Endodermal cell (in vitro differentiated cells): Measurements from ENCODE around the gene PGGT1B. TPM values are rescaled to one million over a fixed set of nuclear protein-coding genes. Genes with fewer than 3 reads are reported as not detected.

ENCODE experiments used
- DNase-seq: peaks from one replicate; pipeline ENCODE4 v3.0.0-alpha.2; 2017
- H3K27ac ChIP-seq: 2 replicates; pipeline ENCODE4 v1.5.1; 2013; ENCODE audit warnings: mild to moderate bottlenecking, low read depth, low read length, moderate library complexity
- H3K27me3 ChIP-seq: 2 replicates; pipeline ENCODE4 v1.6.1; 2013; ENCODE audit warnings: mild to moderate bottlenecking, low read length, moderate library complexity; ENCODE audit not compliant: insufficient read depth, control insufficient read depth, poor library complexity, severe bottlenecking
- H3K36me3 ChIP-seq: 2 replicates; pipeline ENCODE4 v1.7.0; 2013; ENCODE audit warnings: mild to moderate bottlenecking, low read length, moderate library complexity; ENCODE audit not compliant: control insufficient read depth, insufficient read depth
- H3K4me1 ChIP-seq: one replicate; pipeline ENCODE4 v1.7.0; 2013; ENCODE audit warnings: low read length; ENCODE audit not compliant: control insufficient read depth, insufficient read depth
- H3K4me3 ChIP-seq: 2 replicates; pipeline ENCODE4 v1.5.1; 2013; ENCODE audit warnings: mild to moderate bottlenecking, low read length, moderate library complexity
- H3K9ac ChIP-seq: 2 replicates; pipeline ENCODE4 v1.6.1; 2013; ENCODE audit warnings: mild to moderate bottlenecking, low read length, moderate library complexity; ENCODE audit not compliant: poor library complexity, severe bottlenecking; ENCODE audit errors: extremely low read depth
- H3K9me3 ChIP-seq: 2 replicates; pipeline ENCODE4 v1.6.1; 2013; ENCODE audit warnings: mild to moderate bottlenecking, low read length, moderate library complexity; ENCODE audit not compliant: control insufficient read depth
- H3K27ac Mint-ChIP-seq: 2 replicates; pipeline ENCODE4 v1.8.0; 2020; ENCODE audit warnings: mixed read lengths
- H3K27me3 Mint-ChIP-seq: 2 replicates; pipeline ENCODE4 v1.8.0; 2021; ENCODE audit warnings: mild to moderate bottlenecking, mixed read lengths; ENCODE audit not compliant: insufficient read depth
- H3K36me3 Mint-ChIP-seq: 2 replicates; pipeline ENCODE4 v1.8.0; 2020; ENCODE audit warnings: low read depth, mixed read lengths
- H3K4me1 Mint-ChIP-seq: 2 replicates; pipeline ENCODE4 v1.8.0; 2020; ENCODE audit warnings: mixed read lengths
- H3K4me3 Mint-ChIP-seq: 2 replicates; pipeline ENCODE4 v1.8.0; 2020; ENCODE audit warnings: mild to moderate bottlenecking, moderate library complexity, mixed read lengths
- H3K9me3 Mint-ChIP-seq: 2 replicates; pipeline ENCODE4 v1.8.0; 2020; ENCODE audit warnings: mild to moderate bottlenecking, mixed read lengths
- CTCF ChIP-seq: fragments of 200-600 bp; sonication (generic); conservative IDR thresholded peaks from 2 replicates; pipeline ENCODE4 v1.5.0; 2021; ENCODE audit warnings: antibody characterized with exemption, mild to moderate bottlenecking
- WGBS, 2 experiments: methylation state at CpG; one replicate each; pipeline versions ENCODE4 v1.1.5 to v1.1.7; 2013; ENCODE audit warnings: missing lambda C conversion rate in 2 of 2, mixed read lengths in 1 of 2; ENCODE audit not compliant: insufficient coverage in 1 of 2, insufficient read length in 1 of 2; 5-methylcytosine and 5-hydroxymethylcytosine counted together
- long read RNA-seq, 4 experiments: library from polyadenylated mRNA in 2 of 4; library from RNA in 1 of 4; library from capped mRNA in 1 of 4; stranded (forward) in 3 of 4; unstranded in 1 of 4; transcript quantifications; one replicate each; pipeline ENCODE4 v2.0.0, GENCODE V29; 2020 to 2021; ENCODE audit warnings: inconsistent platforms in 1 of 4
- polyA plus RNA-seq, 2 experiments: library from polyadenylated mRNA; stranded (reverse); fragments of 50-300 nt; gene quantifications; one replicate each; pipeline ENCODE4 v1.2.3, GENCODE V29; 2013
- total RNA-seq, 2 donors: library from RNA; stranded (reverse); fragmentation: NEBNext Ultra II Directional in 1 of 2; extraction: Animal tissue kit (Norgen Biotek cat#: 25700) in 1 of 2; gene quantifications; 2 replicates in 1 of 2; 3 replicates in 1 of 2; pipeline ENCODE4 v1.2.1, GENCODE V29; 2021

The PGGT1B gene
- total RNA-seq: 10 to 100 TPM; 43.7 to 44.9 TPM
- polyA plus RNA-seq (2013, experiment 1 of 2): 14.6 TPM
- polyA plus RNA-seq (2013, experiment 2 of 2): 10.3 TPM
- long read RNA-seq, experiment 1, full-length matches to known transcripts: 3 of 12 reads
- long read RNA-seq, experiment 1, partial matches to known transcripts: 1 of 12 reads
- long read RNA-seq, experiment 1, other reads (novel, unspliced or antisense): 8 of 12 reads
- long read RNA-seq, experiment 2, full-length matches to known transcripts: 54 of 78 reads
- long read RNA-seq, experiment 2, partial matches to known transcripts: 6 of 78 reads
- long read RNA-seq, experiment 2, other reads (novel, unspliced or antisense): 18 of 78 reads
- long read RNA-seq, experiment 3, full-length matches to known transcripts: 53 of 67 reads
- long read RNA-seq, experiment 3, partial matches to known transcripts: 0 of 67 reads
- long read RNA-seq, experiment 3, other reads (novel, unspliced or antisense): 14 of 67 reads
- long read RNA-seq, experiment 4, full-length matches to known transcripts: 2 of 6 reads
- long read RNA-seq, experiment 4, partial matches to known transcripts: 0 of 6 reads
- long read RNA-seq, experiment 4, other reads (novel, unspliced or antisense): 4 of 6 reads

DNA sequence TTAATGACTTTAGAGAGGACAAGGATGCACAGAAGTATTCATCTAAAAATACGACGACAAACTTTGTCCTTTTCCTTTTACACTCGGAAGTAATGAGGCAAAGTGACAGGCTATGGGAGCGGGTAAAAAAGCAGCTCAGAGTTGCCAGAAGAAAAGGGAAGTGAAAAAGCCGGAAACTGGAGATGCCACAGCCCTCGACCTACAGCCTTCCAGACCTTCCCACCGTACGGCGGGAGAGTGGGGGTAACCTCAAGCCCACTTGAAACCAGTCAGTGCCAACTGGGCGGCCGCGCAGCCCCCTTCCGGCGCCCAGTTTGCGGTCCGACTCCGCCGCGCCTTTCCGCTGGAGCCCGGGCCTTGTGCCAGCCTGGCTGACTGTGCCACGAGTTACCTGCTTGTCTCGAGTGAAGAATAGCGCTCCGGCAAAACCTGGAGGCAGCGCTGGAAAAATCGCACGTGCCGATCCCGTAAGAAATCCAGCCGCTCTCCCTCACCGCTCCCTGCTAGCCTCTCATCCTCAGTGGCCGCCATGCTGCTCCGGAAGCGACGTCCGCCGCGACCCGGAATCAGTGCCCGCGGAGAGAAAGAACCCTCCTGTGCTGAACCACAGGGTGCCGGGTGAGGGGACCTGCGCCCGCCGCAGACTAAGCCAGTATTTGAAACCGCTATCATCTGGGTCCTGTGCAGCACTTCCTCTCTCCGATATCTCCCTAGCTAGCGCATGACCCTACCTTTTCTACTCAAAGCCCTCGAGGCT is at the start of gene PGGT1B:
Gene PGGT1B, minus strand, starts transcription at position 557 of the 757 bp plus-strand sequence. Its CDS starts 26 bp downstream, at position 531.
- no peaks in the 10 kb centered on the region for H3K27me3 Mint-ChIP-seq
- peak; percentile 94 for DNase-seq
- H3K27me3 ChIP-seq: no peaks in the 10 kb centered on the region
- H3K27ac Mint-ChIP-seq: peak within 1 kb of the TSS; percentile 88
- no peaks in the 10 kb centered on the region for H3K9me3 ChIP-seq
- peaks cover 12% of the 10 kb centered on the region for H3K4me1 Mint-ChIP-seq
- WGBS, 2 experiments: 0% methylated on average over 4 to 50 of the region's 50 CpGs
- no peaks in the 10 kb centered on the region for H3K9me3 Mint-ChIP-seq
- no peaks in the 10 kb centered on the region for H3K36me3 ChIP-seq
- peak within 1 kb of the TSS; percentile 75 for H3K4me3 Mint-ChIP-seq
- TF ChIP-seq CTCF: no peak
- peak within 1 kb of the TSS; percentile 55 for H3K27ac ChIP-seq
- H3K36me3 Mint-ChIP-seq: peaks cover 10% of the 10 kb centered on the region
- H3K4me3 ChIP-seq: peak within 1 kb of the TSS; percentile 92
- no peaks in the 10 kb centered on the region for H3K4me1 ChIP-seq
- peak within 1 kb of the TSS; percentile 82 for H3K9ac ChIP-seq

DNA sequence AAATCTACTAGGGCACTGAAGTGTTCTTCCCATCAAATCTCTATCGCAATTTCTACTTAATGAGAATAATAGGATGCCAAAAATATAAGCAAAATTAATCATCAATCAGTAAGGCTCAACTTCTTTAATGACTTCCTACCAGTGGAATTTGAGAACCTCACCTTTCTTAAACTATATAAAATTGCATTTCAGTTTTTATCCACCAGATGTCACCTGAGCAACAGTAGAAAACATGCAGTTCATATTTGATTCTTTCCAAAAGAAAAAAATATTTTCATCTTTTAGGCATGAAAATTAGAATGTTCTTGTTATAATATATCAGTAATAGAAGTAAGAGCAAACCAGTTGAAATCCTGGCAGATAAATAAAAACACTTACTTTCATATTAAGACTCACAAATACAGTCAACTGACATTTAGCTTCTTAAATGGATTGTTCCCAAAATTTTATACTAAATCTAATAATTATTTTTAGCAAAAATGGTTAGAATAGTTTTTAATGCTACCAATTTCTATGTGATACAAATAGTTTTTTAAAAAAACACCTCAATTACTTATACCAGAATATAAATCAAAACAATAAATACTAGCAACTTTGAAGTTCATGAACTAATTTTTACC is 47.2 kb upstream of the PGGT1B start:
- no peak overlapping the region for H3K27ac Mint-ChIP-seq
- Histone ChIP-seq H3K27me3 (no peaks in the 10 kb centered on the region), H3K4me3 (no peak overlapping the region), H3K9me3 (no peaks in the 10 kb centered on the region), H3K4me1 (no peaks in the 10 kb centered on the region), H3K36me3 (no peaks in the 10 kb centered on the region), H3K9ac (no peak overlapping the region), H3K27ac (no peak overlapping the region)
- H3K27me3 Mint-ChIP-seq: no peaks in the 10 kb centered on the region
- 20% methylated on average over 1 of the region's 1 CpG; no CpG with 5 or more reads in 1 of the 2 experiments for WGBS, 2 experiments
- no peak overlapping the region for H3K4me3 Mint-ChIP-seq
- H3K4me1 Mint-ChIP-seq: peaks cover 5% of the 10 kb centered on the region
- no peaks in the 10 kb centered on the region for H3K36me3 Mint-ChIP-seq
- H3K9me3 Mint-ChIP-seq: no peaks in the 10 kb centered on the region
- TF ChIP-seq CTCF: peak; percentile 80
- DNase-seq: no peak

- Mint-ChIP-seq H3K27ac (no peak overlapping the region), H3K27me3 (no peaks in the 10 kb centered on the region), H3K9me3 (no peaks in the 10 kb centered on the region), H3K36me3 (no peaks in the 10 kb centered on the region), H3K4me1 (peaks cover 5% of the 10 kb centered on the region), H3K4me3 (no peak overlapping the region)
- Histone ChIP-seq H3K4me3 (no peak overlapping the region), H3K27me3 (no peaks in the 10 kb centered on the region), H3K4me1 (no peaks in the 10 kb centered on the region), H3K36me3 (no peaks in the 10 kb centered on the region), H3K9me3 (no peaks in the 10 kb centered on the region), H3K9ac (no peak overlapping the region), H3K27ac (no peak overlapping the region)
- DNase-seq: no peak
- TF ChIP-seq CTCF: no peak
These were observed 46.1 kb upstream of the PGGT1B start for GRCh38 chr5:115308815-115309214.
